Measurements from ENCODE around the gene DNAJA3. TPM values are rescaled to one million over a fixed set of nuclear protein-coding genes. Genes with fewer than 3 reads are reported as not detected.

Gene DNAJA3
- total RNA-seq, 4 donors from 2014 or later: 41.1 to 70.9 (median 48.7) TPM

- Histone ChIP-seq H3K4me3 (no peak overlapping the region), H3K27me3 (no peaks in the 10 kb centered on the region), H3K27ac (peak overlapping the region; percentile 15), H3K36me3 (peaks cover 39% of the 10 kb centered on the region), H3K4me1 (peaks cover 43% of the 10 kb centered on the region), H3K9me3 (no peaks in the 10 kb centered on the region)
- TF ChIP-seq POLR2AphosphoS5 (IDR thresholded peaks at IDR 0.05) (no peak), CTCF (IDR thresholded peaks at IDR 0.05) (no peak), EP300 (IDR thresholded peaks at IDR 0.05) (no peak), POLR2A (IDR thresholded peaks at IDR 0.05) (no peak)
- DNase-seq (ENCODE audit: low spot score in 2 of 2): no peak
- 70% methylated on average over 15 of the region's 15 CpGs for WGBS
Observed at GRCh38 chr16:4410335-4411075, 15.2 kb upstream of the DNAJA3 start.

- peaks cover 28% of the 10 kb centered on the region for H3K36me3 ChIP-seq
- WGBS: 82% methylated on average over 10 of the region's 16 CpGs
- H3K27ac ChIP-seq: peak overlapping the region; percentile 5
- TF ChIP-seq POLR2A (IDR thresholded peaks at IDR 0.05) (no peak), POLR2AphosphoS5 (IDR thresholded peaks at IDR 0.05) (no peak), EP300 (IDR thresholded peaks at IDR 0.05) (no peak), CTCF (IDR thresholded peaks at IDR 0.05) (no peak)
- H3K9me3 ChIP-seq: no peaks in the 10 kb centered on the region
- peaks cover 51% of the 10 kb centered on the region for H3K4me1 ChIP-seq
- no peak for DNase-seq (ENCODE audit: low spot score in 2 of 2)
- no peaks in the 10 kb centered on the region for H3K27me3 ChIP-seq
- no peak overlapping the region for H3K4me3 ChIP-seq
Observed at GRCh38 chr16:4411684-4412083, 14.0 kb upstream of the DNAJA3 start.

- Histone ChIP-seq H3K4me3 (no peak overlapping the region), H3K9me3 (no peaks in the 10 kb centered on the region), H3K27ac (peak overlapping the region; percentile 5), H3K36me3 (peaks cover 23% of the 10 kb centered on the region), H3K27me3 (no peaks in the 10 kb centered on the region), H3K4me1 (peaks cover 56% of the 10 kb centered on the region)
- no peak for DNase-seq (ENCODE audit: low spot score in 2 of 2)
- 83% methylated on average over 6 of the region's 8 CpGs for WGBS
- TF ChIP-seq POLR2A (IDR thresholded peaks at IDR 0.05) (no peak), POLR2AphosphoS5 (IDR thresholded peaks at IDR 0.05) (no peak), EP300 (IDR thresholded peaks at IDR 0.05) (no peak), CTCF (IDR thresholded peaks at IDR 0.05) (no peak)
Observed at GRCh38 chr16:4412159-4412558, 13.5 kb upstream of the DNAJA3 start.

GRCh38 chr16:4412854-4413253 is 12.8 kb upstream of the DNAJA3 start:
- Histone ChIP-seq H3K4me1 (peaks cover 59% of the 10 kb centered on the region), H3K36me3 (peaks cover 16% of the 10 kb centered on the region), H3K27ac (no peak overlapping the region), H3K4me3 (no peak overlapping the region), H3K9me3 (no peaks in the 10 kb centered on the region), H3K27me3 (no peaks in the 10 kb centered on the region)
- no peak for TF ChIP-seq CTCF (IDR thresholded peaks at IDR 0.05)
- TF ChIP-seq POLR2AphosphoS5 (IDR thresholded peaks at IDR 0.05): no peak
- TF ChIP-seq POLR2A (IDR thresholded peaks at IDR 0.05): no peak
- no peak for TF ChIP-seq EP300 (IDR thresholded peaks at IDR 0.05)
- WGBS: 93% methylated on average over 3 of the region's 4 CpGs
- no peak for DNase-seq (ENCODE audit: low spot score in 2 of 2)

GRCh38 chr16:4414187-4414917 is 11.3 kb upstream of the DNAJA3 start:
- Histone ChIP-seq H3K9me3 (no peaks in the 10 kb centered on the region), H3K36me3 (peaks cover 9% of the 10 kb centered on the region), H3K27me3 (no peaks in the 10 kb centered on the region), H3K4me1 (peaks cover 52% of the 10 kb centered on the region), H3K27ac (no peak overlapping the region), H3K4me3 (no peak overlapping the region)
- no peak for DNase-seq (ENCODE audit: low spot score in 2 of 2)
- 82% methylated on average over 7 of the region's 7 CpGs for WGBS
- TF ChIP-seq POLR2AphosphoS5 (IDR thresholded peaks at IDR 0.05) (no peak), CTCF (IDR thresholded peaks at IDR 0.05) (no peak), POLR2A (IDR thresholded peaks at IDR 0.05) (no peak), EP300 (IDR thresholded peaks at IDR 0.05) (no peak)

Data from suprapubic skin (tissue), 4 donors.